Measurements from ENCODE around the gene ZNF277. TPM values are rescaled to one million over a fixed set of nuclear protein-coding genes. Genes with fewer than 3 reads are reported as not detected.
A peak's percentile ranks its signal among the peaks of the same experiment; 100 is the strongest.

ZNF277 gene
- total and polyA plus RNA-seq, 4 donors, result 7.8 to 23.5 (median 14.5) TPM

- Histone ChIP-seq H3K9me3 (ENCODE audit: control insufficient read depth in 4 of 4, low read length in 3 of 4) (no peaks in the 10 kb centered on the region), H3K4me1 (ENCODE audit: control insufficient read depth in 4 of 4, insufficient read depth in 4 of 4, low read length in 3 of 4) (peaks cover 1 to 43% (median 12%) of the 10 kb centered on the region in 4 donors), H3K36me3 (ENCODE audit: control insufficient read depth in 4 of 4, insufficient read depth in 3 of 4, low read depth in 1 of 4, low read length in 3 of 4) (no peaks in the 10 kb centered on the region), H3K27ac (ENCODE audit: low read depth in 1 of 2, low read length in 2 of 2) (no peak overlapping the region), H3K9ac (ENCODE audit: low read depth in 1 of 2, low read length in 2 of 2) (no peak overlapping the region), H3K27me3 (ENCODE audit: control insufficient read depth in 4 of 4, insufficient read depth in 4 of 4, low read length in 3 of 4) (no peaks in the 10 kb centered on the region), H3K4me3 (ENCODE audit: low read depth in 1 of 3, low read length in 3 of 3) (no peak overlapping the region)
- WGBS, result 97% methylated on average over 4 of the region's 4 CpGs
- no peak for DNase-seq (ENCODE audit: low spot score)
- TF ChIP-seq SP1 (IDR thresholded peaks at IDR 0.05) (no peak), RXRA (IDR thresholded peaks at IDR 0.05) (no peak), TAF1 (conservative IDR thresholded peaks at IDR 0.05) (no peak), ATF3 (IDR thresholded peaks at IDR 0.05) (no peak), REST (IDR thresholded peaks at IDR 0.05) (no peak), EGR1 (IDR thresholded peaks at IDR 0.05; ENCODE audit: low read depth in 2 of 2) (no peak), RAD21 (IDR thresholded peaks at IDR 0.05) (no peak), NR2F2 (IDR thresholded peaks at IDR 0.05) (no peak), ZBTB33 (IDR thresholded peaks at IDR 0.05) (no peak), CTCF (IDR thresholded peaks at IDR 0.05; ENCODE audit: low read depth, low read length, missing input control) (no peak), JUND (IDR thresholded peaks at IDR 0.05) (no peak)
Observed at GRCh38 chr7:112226701-112227276, 20.3 kb downstream of the ZNF277 start.

- Histone ChIP-seq H3K4me3 (ENCODE audit: low read depth in 1 of 3, low read length in 3 of 3) (no peak overlapping the region), H3K27ac (ENCODE audit: low read depth in 1 of 2, low read length in 2 of 2) (no peak overlapping the region), H3K36me3 (ENCODE audit: control insufficient read depth in 4 of 4, insufficient read depth in 3 of 4, low read depth in 1 of 4, low read length in 3 of 4) (no peaks in the 10 kb centered on the region), H3K27me3 (ENCODE audit: control insufficient read depth in 4 of 4, insufficient read depth in 4 of 4, low read length in 3 of 4) (no peaks in the 10 kb centered on the region), H3K4me1 (ENCODE audit: control insufficient read depth in 4 of 4, insufficient read depth in 4 of 4, low read length in 3 of 4) (peaks cover 1 to 44% (median 15%) of the 10 kb centered on the region in 4 donors), H3K9ac (ENCODE audit: low read depth in 1 of 2, low read length in 2 of 2) (no peak overlapping the region), H3K9me3 (ENCODE audit: control insufficient read depth in 4 of 4, low read length in 3 of 4) (no peaks in the 10 kb centered on the region)
- 42% methylated on average over 2 of the region's 2 CpGs for WGBS
- no peak for DNase-seq (ENCODE audit: low spot score)
- TF ChIP-seq MAX (IDR thresholded peaks at IDR 0.05), result peak; percentile 60
- peak in 1 of 2 donors; percentile 32 for TF ChIP-seq RAD21 (IDR thresholded peaks at IDR 0.05)
- TF ChIP-seq HNF4A (conservative IDR thresholded peaks at IDR 0.05), result peak; percentile 88 to 97
- peak in 1 of 2 donors; percentile 69 for TF ChIP-seq JUND (IDR thresholded peaks at IDR 0.05)
- TF ChIP-seq HNF4G (IDR thresholded peaks at IDR 0.05), result no peak
- peak; percentile 16 for TF ChIP-seq REST (IDR thresholded peaks at IDR 0.05)
- TF ChIP-seq ZBTB33 (IDR thresholded peaks at IDR 0.05), result peak; percentile 48
- no peak for TF ChIP-seq GABPA (IDR thresholded peaks at IDR 0.05 in 1 of 2, conservative IDR thresholded peaks at IDR 0.05 in 1 of 2)
- TF ChIP-seq TAF1 (conservative IDR thresholded peaks at IDR 0.05), result no peak
- peak; percentile 89 to 96 for TF ChIP-seq RXRA (IDR thresholded peaks at IDR 0.05)
- no peak for TF ChIP-seq EGR1 (IDR thresholded peaks at IDR 0.05; ENCODE audit: low read depth in 2 of 2)
- peak; percentile 60 for TF ChIP-seq FOXA1 (IDR thresholded peaks at IDR 0.05)
- TF ChIP-seq NR2F2 (IDR thresholded peaks at IDR 0.05), result no peak
- TF ChIP-seq YY1 (IDR thresholded peaks at IDR 0.05), result peak; percentile 44
- TF ChIP-seq SP1 (IDR thresholded peaks at IDR 0.05), result peak; percentile 28
Observed at GRCh38 chr7:112228632-112229031, 22.1 kb downstream of the ZNF277 start.
